Nephron (organoid): ENCODE results near the gene KRTAP10-4.

Source experiments
- H3K27ac Mint-ChIP-seq, 3 experiments: 2 replicates each; pipeline ENCODE4 v1.8.0; 2020; ENCODE audit warnings: mixed read lengths in 3 of 3, mild to moderate bottlenecking in 2 of 3, moderate library complexity in 1 of 3
- H3K27me3 Mint-ChIP-seq: 2 replicates; pipeline ENCODE4 v1.8.0; 2021; ENCODE audit warnings: low read depth, mild to moderate bottlenecking, moderate library complexity, mixed read lengths
- H3K36me3 Mint-ChIP-seq: 2 replicates; pipeline ENCODE4 v1.8.0; 2020; ENCODE audit warnings: low read depth, mixed read lengths
- H3K4me1 Mint-ChIP-seq: 2 replicates; pipeline ENCODE4 v1.8.0; 2020; ENCODE audit warnings: mixed read lengths
- H3K4me3 Mint-ChIP-seq, 3 experiments: 2 replicates each; pipeline ENCODE4 v1.8.0; 2020; ENCODE audit warnings: mild to moderate bottlenecking in 3 of 3, mixed read lengths in 3 of 3, moderate library complexity in 2 of 3
- H3K9me3 Mint-ChIP-seq: 2 replicates; pipeline ENCODE4 v1.8.0; 2020; ENCODE audit warnings: mixed read lengths
- CTCF ChIP-seq, 3 experiments: fragments of 200-600 bp; sonication (generic); IDR thresholded peaks; one replicate each; pipeline ENCODE4 v1.5.0; 2021; ENCODE audit warnings: antibody characterized with exemption in 3 of 3; ENCODE audit not compliant: unreplicated experiment in 3 of 3

Gene KRTAP10-4

GRCh38 chr21:44601596-44602462 lies 28.3 kb downstream of the KRTAP10-4 start:
- TF ChIP-seq CTCF (IDR thresholded peaks at IDR 0.05; ENCODE audit: unreplicated experiment in 3 of 3), result no peak
- H3K27ac Mint-ChIP-seq, result no peak overlapping the region
- no peaks in the 10 kb centered on the region for H3K36me3 Mint-ChIP-seq
- no peak overlapping the region for H3K4me3 Mint-ChIP-seq
- no peaks in the 10 kb centered on the region for H3K4me1 Mint-ChIP-seq
- peaks cover 15% of the 10 kb centered on the region for H3K9me3 Mint-ChIP-seq
- H3K27me3 Mint-ChIP-seq, result peaks cover 16% of the 10 kb centered on the region

GRCh38 chr21:44602463-44602850 lies 28.9 kb downstream of the KRTAP10-4 start:
- H3K9me3 Mint-ChIP-seq, result peaks cover 15% of the 10 kb centered on the region
- no peaks in the 10 kb centered on the region for H3K36me3 Mint-ChIP-seq
- H3K27ac Mint-ChIP-seq, result no peak overlapping the region
- no peaks in the 10 kb centered on the region for H3K4me1 Mint-ChIP-seq
- H3K4me3 Mint-ChIP-seq, result no peak overlapping the region
- TF ChIP-seq CTCF (IDR thresholded peaks at IDR 0.05; ENCODE audit: unreplicated experiment in 3 of 3), result no peak
- peaks cover 17% of the 10 kb centered on the region for H3K27me3 Mint-ChIP-seq

GRCh38 chr21:44603109-44603875 lies 29.8 kb downstream of the KRTAP10-4 start:
- Mint-ChIP-seq H3K4me3 (no peak overlapping the region), H3K27me3 (peaks cover 17% of the 10 kb centered on the region), H3K36me3 (no peaks in the 10 kb centered on the region), H3K4me1 (no peaks in the 10 kb centered on the region), H3K9me3 (peaks cover 18% of the 10 kb centered on the region), H3K27ac (no peak overlapping the region)
- no peak for TF ChIP-seq CTCF (IDR thresholded peaks at IDR 0.05; ENCODE audit: unreplicated experiment in 3 of 3)

GRCh38 chr21:44603911-44604310 lies 30.4 kb downstream of the KRTAP10-4 start:
- Mint-ChIP-seq H3K27ac (no peak overlapping the region), H3K27me3 (peaks cover 17% of the 10 kb centered on the region), H3K36me3 (peaks cover 2% of the 10 kb centered on the region), H3K4me1 (no peaks in the 10 kb centered on the region), H3K9me3 (peaks cover 16% of the 10 kb centered on the region), H3K4me3 (no peak overlapping the region)
- TF ChIP-seq CTCF (IDR thresholded peaks at IDR 0.05; ENCODE audit: unreplicated experiment in 3 of 3), result no peak

- Mint-ChIP-seq H3K36me3 (peaks cover 3% of the 10 kb centered on the region), H3K27ac (no peak overlapping the region), H3K4me3 (no peak overlapping the region), H3K9me3 (peaks cover 39% of the 10 kb centered on the region), H3K27me3 (peaks cover 14% of the 10 kb centered on the region), H3K4me1 (no peaks in the 10 kb centered on the region)
- TF ChIP-seq CTCF (IDR thresholded peaks at IDR 0.05; ENCODE audit: unreplicated experiment in 3 of 3), result no peak
These were observed 33.0 kb downstream of the KRTAP10-4 start for GRCh38 chr21:44606495-44606894.
